H1 (cell line): ENCODE measurements around the gene POLE. TPM values are rescaled to one million over a fixed set of nuclear protein-coding genes. Genes with fewer than 3 reads are reported as not detected.

ENCODE experiments used
- FOSL1 ChIP-seq: IDR thresholded peaks from 2 replicates; pipeline ENCODE4 v1.6.1; 2011; ENCODE audit warnings: mild to moderate bottlenecking, low read depth, low read length, moderate library complexity; ENCODE audit not compliant: insufficient read depth
- SAP30 ChIP-seq: fragments of 300-600 bp; sonication (generic); IDR thresholded peaks from 2 replicates; pipeline ENCODE4 v1.7.1; 2012; ENCODE audit warnings: low read length, moderate library complexity, mild to moderate bottlenecking, inconsistent platforms; ENCODE audit not compliant: insufficient read depth, insufficient replicate concordance
- SP1 ChIP-seq: IDR thresholded peaks from 2 replicates; pipeline ENCODE4 v1.6.1; 2011; ENCODE audit warnings: low read depth, low read length
- TBP ChIP-seq: IDR thresholded peaks from 2 replicates; pipeline ENCODE4 v1.6.1; 2011; ENCODE audit warnings: low read depth, low read length, improper control_type of control experiment
- polyA plus RNA-seq, 7 experiments: library from polyadenylated mRNA; depleted of rRNA in 3 of 7; stranded (reverse) in 5 of 7; unstranded in 2 of 7; fragments of >200 nt in 5 of 7; fragments of 200-250 nt in 2 of 7; gene quantifications; 1 replicate in 5 of 7; 2 replicates in 1 of 7; 4 replicates in 1 of 7; pipeline versions ENCODE4 v1.2.1 to v1.2.3, GENCODE V29; 2011 to 2013; ENCODE audit warnings: missing spikeins in 2 of 7, mixed read lengths in 2 of 7
- total RNA-seq: library from RNA; stranded (reverse); fragmentation: NEBNext Ultra II Directional; extraction: Animal tissue kit (Norgen Biotek cat#: 25700); gene quantifications from 2 replicates; pipeline ENCODE4 v1.2.1, GENCODE V29; 2021

Gene POLE
- total and polyA plus RNA-seq, 2 of the 8 experiments (the other 6 are each of a cell fraction or from before 2014, with no cell fraction given), result 59.7 to 115 TPM

DNA sequence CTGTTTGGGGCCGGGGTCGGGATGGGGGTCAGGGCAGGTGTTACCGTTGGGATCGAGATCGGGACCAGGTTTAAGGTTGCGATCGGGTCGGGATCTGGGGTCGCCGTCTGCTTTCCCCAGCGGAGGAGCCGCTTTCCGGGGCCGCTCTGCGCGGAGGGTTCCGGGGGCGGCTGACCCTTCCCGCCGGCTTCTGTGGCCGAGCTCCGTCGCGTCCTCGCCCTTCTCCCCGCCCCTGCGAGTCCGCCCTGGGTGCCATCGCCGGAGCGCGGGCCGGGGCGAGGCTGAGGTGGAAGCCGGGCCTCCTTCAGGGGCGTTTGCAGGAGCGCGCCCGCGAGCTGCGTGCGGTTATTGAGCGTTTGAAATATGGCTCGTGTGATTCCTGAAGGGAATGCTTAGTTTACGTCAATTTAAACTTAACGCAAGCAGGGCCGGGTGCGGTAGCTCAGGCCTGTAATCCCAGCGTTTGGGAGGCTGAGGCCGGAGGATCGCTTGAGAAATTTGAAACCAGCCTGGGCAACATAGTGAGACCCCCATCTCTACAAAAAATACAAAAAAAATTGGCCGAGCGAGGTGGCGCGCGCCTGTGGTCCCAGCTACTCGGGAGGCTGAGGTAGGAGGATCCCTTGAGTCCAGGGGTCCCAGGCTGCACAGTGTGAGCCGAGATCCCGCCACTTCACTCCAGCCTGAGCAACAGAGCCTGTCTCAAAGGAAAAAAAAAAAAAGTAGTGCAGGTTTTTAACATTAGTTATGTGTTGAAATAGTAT is 24.1 kb upstream of the POLE start (continued):
- TF ChIP-seq FOSL1 (no peak), SP1 (no peak), TBP (no peak), SAP30 (no peak)
